GM19438 (cell line): ENCODE data around the gene HES4.
"Not testable (repeated sequence)": the region's sequence is repeated elsewhere in the genome, so short reads cannot be mapped to it uniquely, and the experiment has no call there.

Experiments
- ATAC-seq: cut with Tn5 transposase; IDR thresholded peaks from one replicate; pipeline ENCODE4 v1.9.1; 2021; ENCODE audit warnings: low read depth; ENCODE audit not compliant: unreplicated experiment

HES4 gene

GRCh38 chr1:1019122-1019999, 19.5 kb upstream of the HES4 start:
- ATAC-seq, result peak; percentile 59

GRCh38 chr1:1018321-1018685, 18.4 kb upstream of the HES4 start:
- ATAC-seq, result not testable (repeated sequence)

GRCh38 chr1:1017397-1018320, 17.8 kb upstream of the HES4 start:
- ATAC-seq, result not testable (repeated sequence)

- ATAC-seq, result no peak
Observed at GRCh38 chr1:1014799-1015681, 15.1 kb upstream of the HES4 start.

GRCh38 chr1:1013922-1014648, 14.2 kb upstream of the HES4 start:
- no peak for ATAC-seq

- ATAC-seq, result peak; percentile 89
Observed at GRCh38 chr1:1013105-1013921, 13.4 kb upstream of the HES4 start, which contains the start of gene ISG15. TSS of gene ISG15 (plus strand) at chr1:1013497. CDS start at chr1:1013574, 77 bp downstream.

- ATAC-seq, result not testable (repeated sequence)
Observed at GRCh38 chr1:1012736-1013104, 12.8 kb upstream of the HES4 start.

GRCh38 chr1:1011396-1011949, 11.6 kb upstream of the HES4 start:
- no peak for ATAC-seq

- not testable (repeated sequence) for ATAC-seq
Observed at GRCh38 chr1:1010131-1010530, 10.2 kb upstream of the HES4 start.

- ATAC-seq, result no peak
Observed at GRCh38 chr1:1006305-1007159, 6.6 kb upstream of the HES4 start.

- no peak for ATAC-seq
Observed at GRCh38 chr1:1005774-1006304, 5.9 kb upstream of the HES4 start.

- ATAC-seq, result no peak
Observed at GRCh38 chr1:1004780-1005697, 5.1 kb upstream of the HES4 start.

- no peak for ATAC-seq
Observed at GRCh38 chr1:1004420-1004779, 4.5 kb upstream of the HES4 start.

GRCh38 chr1:1003618-1004419, 3.9 kb upstream of the HES4 start:
- no peak for ATAC-seq

- no peak for ATAC-seq
Observed at GRCh38 chr1:1001057-1001783, 1.3 kb upstream of the HES4 start.
